Mammary epithelial cell (primary cell): ENCODE data around the gene CDX1.

Experiments
- CTCF ChIP-seq, 2 donors: IDR thresholded peaks in 1 of 2; conservative IDR thresholded peaks in 1 of 2; 2 replicates each; pipeline ENCODE4 v1.5.1; 2011 to 2012; ENCODE audit warnings: inconsistent platforms in 2 of 2, low read length in 2 of 2, mild to moderate bottlenecking in 2 of 2, control low read depth in 1 of 2, low read depth in 1 of 2; ENCODE audit not compliant: insufficient read depth in 1 of 2; ENCODE audit errors: extremely low read depth in 1 of 2
- EZH2 ChIP-seq: IDR thresholded peaks from 2 replicates; pipeline ENCODE4 v1.6.1; 2012; ENCODE audit warnings: low read length, inconsistent platforms, borderline replicate concordance

GRCh38 chr5:150144246-150144801 lies 22.3 kb upstream of the CDX1 start:
- TF ChIP-seq CTCF (conservative IDR thresholded peaks at IDR 0.05 in 1 of 2, IDR thresholded peaks at IDR 0.05 in 1 of 2; ENCODE audit: extremely low read depth in 1 of 2, insufficient read depth in 1 of 2, low read depth in 1 of 2, low read length in 2 of 2) (no peak), EZH2 (no peak)
